Kidney tubule cell (primary cell): ENCODE results near the gene C10orf105.
A peak's percentile ranks its signal among the peaks of the same experiment; 100 is the strongest.

Experiments used
- DNase-seq: peaks from one replicate; pipeline ENCODE4 v3.0.0-alpha.2; 2018; ENCODE audit warnings: low spot score

C10orf105 gene

DNA sequence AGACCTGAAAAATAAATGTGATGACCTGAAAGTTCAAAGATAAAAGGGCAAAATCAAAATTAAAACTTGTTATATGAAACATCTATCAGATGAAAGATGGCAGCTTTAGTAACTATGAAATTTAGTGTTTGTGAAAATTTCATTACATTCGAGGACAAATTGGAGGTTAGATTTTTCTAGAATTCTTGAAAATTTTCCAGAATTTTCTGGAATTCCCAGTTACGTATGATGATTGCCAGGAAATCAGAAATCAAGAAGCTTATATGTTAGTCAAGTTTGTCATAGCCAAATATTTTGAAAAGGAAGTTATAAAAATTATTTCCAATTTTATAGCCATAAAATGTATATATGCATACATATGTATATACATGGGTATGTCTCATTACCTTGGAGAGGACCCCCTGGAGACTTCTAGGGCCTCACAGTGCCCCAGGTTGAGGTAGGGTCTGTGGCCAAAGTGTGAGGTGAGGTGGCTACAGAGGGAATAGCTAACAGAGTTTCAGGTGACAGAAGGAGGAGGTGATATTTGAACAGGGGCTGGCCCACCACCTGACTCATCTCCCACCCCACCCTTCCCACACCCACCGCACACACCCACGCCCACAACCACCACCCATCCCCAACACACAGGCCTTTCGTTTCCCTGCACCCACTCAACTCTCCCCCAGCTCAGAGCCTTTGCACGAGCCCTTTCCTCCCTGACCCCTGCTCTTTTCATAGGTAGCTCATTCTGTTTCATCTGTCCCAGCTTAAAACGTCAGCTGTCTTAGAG is 21.5 kb downstream of the C10orf105 start:
- no peak for DNase-seq

DNA sequence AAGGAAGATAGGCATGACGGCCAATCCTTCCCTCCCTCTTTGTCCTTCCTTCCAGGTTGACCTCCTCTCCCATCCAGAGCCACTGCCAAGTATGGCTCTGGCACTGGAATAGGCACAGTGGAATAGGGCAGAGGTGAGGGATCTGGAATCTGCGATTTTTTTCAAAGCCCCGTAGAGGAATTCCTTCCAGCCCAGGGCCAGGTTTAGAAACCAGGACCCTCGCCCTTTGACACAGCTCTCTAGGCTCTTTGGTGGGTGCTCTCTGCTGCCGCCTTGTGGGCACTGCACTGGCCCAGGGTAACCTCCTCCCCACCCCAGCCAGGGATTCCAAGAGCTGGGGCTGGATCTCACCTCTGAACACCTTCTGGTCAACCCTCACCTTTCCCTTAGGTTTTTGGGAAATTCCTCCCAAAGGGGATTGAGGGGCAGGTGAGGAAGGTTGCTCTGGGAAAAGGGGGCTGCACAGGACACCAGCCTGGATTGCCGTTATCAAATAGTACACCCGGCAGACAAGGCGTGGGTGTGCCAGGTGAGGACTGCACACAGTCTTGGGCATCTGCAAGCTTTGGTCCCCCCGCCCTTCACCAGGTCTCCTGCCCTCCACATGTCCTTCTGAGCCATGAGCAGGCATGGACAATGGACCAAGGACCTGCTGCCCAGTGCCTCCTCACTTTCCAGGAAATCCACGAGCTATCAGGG is 22.8 kb downstream of the C10orf105 start:
- DNase-seq: peak; percentile 46

DNA sequence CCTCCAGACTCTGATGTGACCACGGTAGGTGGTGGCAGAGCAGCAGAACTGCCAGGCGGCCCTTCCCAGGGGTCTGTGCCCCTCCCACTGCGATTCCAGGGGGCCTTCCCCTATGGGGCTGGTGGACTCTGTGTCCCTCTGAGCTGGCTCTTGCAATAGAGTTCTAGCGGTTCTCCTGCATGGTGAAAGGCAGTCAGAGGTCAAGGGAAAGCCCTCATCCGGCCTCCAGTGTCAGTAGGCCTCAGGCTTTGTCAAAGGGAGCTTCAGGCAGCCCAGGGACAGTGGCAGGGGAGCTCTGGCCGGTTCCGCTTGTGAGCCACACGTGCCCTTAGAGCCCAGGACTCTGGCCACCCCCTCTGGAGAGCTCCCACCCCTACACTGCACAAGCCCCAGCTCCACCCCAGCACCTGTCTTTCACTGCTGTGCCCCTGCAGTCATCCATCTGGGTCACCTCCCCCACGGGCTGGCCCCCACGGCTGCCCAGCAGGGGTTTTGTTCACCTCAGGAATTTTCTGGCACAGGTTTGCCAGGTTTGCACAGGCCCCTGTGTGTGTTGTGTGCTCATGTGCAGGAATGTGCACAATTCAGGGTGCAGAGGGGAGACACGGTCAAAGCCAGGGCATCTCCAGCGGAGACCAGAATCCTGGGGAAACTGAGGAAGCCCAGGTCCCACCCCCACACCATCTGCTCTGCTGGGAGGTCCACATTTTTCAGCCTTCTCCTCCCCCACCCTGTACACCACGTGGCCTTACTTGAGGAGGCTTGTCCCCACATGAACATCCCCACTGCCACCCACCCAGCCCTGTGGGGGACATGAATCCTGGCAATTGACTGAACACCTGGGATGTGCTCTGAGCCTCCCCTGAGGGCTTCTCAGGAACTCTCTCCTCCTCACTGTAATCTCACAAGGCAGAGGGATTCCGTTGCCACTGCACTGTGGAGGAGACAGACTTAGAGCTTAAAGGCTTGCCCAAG is 23.8 kb downstream of the C10orf105 start:
- no peak for DNase-seq

DNA sequence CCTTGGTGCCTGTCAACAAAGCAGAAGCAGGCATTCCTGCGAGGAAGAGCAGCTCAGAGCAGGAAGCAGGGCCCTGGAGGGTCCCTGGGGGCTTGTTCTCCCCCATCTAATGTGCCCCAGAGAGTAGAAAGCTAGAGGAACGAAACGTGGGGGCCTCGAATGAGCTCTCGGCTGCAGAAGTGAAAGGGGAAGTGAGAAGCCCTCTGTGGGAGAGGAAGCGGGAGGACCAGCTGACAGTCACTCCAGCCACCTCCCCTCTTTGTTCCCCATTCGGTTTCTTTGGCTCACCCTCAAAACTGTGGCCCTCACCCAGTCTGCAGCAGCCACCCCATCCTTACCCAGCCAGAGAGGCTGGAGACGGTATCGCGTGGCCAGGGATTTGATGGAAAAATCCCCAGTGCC is 25.0 kb downstream of the C10orf105 start:
- no peak for DNase-seq

DNA sequence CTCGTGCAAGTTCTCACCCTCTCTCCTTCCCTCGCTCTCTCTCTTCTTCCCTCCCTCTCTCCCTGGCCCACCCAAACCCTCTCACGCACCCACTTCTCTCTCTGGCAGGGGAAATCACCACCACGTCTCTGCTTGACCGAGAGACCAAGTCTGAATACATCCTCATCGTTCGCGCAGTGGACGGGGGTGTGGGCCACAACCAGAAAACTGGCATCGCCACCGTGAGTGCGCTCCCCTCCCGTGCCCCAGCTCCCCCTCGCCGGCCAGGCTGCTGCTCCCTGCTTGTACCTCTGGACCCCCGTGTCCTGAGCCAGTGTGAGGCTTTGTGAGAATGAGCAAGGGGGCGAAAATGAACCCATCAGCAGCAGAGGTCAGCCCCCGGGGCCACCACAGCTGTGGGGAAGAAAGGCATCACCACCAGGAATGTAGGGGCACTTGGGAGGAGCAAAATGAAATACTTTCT is 25.5 kb downstream of the C10orf105 start:
- DNase-seq: no peak

DNA sequence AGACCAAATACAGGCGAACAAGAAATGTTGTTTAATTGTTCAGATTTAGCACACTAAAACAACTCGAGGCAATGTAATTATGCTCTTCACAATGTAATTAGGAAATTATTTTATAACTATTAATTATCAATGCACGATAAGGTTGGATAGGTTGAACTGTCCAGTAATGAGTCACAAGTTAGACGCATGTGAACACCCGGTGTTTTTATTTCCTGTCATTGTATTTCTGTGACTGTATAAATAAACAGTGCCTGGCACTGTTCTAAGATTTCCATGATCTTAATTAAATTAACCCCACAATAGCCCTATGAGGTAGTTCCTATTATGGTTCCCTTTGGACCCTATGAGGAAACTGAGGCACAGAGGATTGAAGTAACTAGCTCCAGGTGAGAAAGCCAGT is 26.2 kb downstream of the C10orf105 start:
- DNase-seq: no peak

DNA sequence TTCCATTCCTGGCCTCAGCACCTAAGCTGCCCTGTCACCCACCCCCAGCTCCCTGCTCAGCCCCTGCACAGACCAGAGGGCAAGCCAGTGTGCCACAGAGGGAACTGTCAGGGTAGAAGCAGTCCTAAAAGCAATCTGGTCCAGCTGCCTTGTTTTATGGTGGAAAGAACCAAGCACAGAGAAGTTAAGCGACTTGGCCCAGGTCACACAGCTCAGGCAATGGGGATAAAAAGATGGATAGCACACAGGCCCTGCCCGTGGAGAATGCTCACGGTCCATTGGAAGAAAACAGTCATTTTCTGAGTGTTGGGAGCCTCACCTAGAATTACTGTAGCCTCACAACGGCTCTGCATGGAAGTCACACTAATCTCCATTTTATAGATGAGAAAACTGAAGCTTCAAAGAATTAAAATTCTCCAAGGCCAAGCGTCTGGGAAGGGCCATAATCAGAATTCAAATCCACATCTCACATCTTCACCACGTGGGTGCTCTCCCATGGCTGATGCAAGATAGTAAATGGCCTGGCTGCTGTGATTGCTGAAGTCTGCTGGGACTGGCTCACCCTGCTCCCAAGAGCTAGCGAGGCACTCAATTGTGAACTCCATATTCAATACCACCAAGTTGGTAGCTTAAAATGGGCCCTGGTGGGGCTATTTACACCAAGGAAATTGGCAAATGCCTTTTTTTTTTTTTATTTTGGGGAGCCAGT is 26.8 kb downstream of the C10orf105 start:
- DNase-seq: no peak

DNA sequence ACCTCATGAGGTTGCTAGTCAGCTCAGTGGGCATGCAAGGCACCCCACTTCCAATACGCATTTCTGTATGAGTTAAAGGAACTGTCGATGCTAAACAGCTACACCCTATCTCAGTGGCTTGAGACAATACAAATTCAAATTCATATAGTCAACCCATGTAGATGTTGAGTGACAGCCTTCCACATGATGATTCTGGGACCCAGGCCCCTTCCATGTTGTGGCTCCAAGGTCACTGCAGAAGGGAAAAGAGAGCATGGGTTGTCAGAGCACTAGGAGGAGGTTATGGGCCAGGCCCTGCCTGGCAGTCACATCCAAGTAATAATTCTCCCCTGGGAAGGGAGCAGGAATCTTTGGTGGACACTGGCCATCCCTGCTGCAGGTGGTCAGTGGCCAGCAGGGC is 28.2 kb downstream of the C10orf105 start:
- no peak for DNase-seq

DNA sequence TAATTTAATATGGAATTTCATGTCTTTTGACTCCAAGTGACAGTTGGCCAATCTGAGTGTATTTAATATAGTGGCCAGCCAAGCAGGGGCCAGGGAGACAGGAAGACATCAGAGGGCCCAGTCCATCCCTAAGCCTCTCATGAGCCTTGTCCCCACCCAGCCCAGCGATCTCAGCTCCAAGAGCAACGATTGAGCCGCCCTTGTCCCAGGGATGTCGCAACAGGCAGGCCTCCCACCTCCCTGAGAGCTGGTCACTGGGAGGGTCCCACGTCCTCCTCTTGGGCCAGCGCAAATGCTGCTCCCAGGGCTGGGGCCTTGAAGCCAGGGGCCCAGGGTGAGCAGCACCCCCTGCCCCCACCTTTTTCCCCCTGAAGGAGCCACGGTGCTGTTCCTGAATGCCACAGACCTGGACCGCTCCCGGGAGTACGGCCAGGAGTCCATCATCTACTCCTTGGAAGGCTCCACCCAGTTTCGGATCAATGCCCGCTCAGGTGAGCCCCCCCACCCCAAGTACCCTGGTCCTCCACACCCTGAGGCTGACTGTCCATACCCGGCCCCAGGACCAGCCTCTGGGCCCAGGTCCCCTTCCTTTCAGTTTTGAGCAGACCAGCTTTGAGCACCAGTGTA is 29.4 kb downstream of the C10orf105 start:
- no peak for DNase-seq

DNA sequence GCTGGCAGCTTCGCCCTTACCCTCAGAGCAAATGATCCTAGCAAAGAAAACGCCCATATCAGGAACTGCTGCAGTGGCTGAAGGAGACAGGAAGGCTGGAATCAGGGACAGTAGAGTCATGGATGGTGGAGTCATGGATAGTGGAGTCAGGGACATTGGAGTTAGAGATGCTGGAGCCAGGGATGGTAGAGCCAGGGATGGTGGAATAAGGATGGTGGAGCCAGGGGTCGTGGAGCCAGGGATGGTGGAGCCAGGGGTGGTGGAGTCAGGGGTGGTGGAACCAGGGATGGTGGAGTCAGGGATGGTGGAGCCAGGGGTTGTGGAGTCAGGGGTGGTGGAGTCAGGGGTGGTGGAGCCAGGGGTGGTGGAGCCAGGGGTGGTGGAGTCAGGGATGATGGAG is 31.3 kb downstream of the C10orf105 start:
- no peak for DNase-seq

DNA sequence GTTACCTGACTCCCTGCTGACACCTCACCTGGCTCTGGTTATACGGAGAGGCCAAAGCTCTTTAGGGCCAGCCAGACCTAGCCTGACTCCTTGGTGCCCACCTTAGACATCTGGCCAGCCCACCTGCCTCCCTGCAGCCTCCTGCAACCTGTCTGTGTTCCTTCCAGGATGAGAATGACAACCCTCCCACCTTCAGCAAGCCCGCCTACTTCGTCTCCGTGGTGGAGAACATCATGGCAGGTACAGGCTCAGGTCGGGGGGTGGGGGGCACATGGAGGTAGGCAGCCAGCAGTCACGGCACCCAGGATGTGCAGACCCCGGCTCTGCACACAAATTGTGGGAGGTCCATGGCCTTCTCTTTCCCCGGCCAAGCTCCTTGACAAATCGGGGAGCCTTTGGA is 32.1 kb downstream of the C10orf105 start:
- DNase-seq: no peak

DNA sequence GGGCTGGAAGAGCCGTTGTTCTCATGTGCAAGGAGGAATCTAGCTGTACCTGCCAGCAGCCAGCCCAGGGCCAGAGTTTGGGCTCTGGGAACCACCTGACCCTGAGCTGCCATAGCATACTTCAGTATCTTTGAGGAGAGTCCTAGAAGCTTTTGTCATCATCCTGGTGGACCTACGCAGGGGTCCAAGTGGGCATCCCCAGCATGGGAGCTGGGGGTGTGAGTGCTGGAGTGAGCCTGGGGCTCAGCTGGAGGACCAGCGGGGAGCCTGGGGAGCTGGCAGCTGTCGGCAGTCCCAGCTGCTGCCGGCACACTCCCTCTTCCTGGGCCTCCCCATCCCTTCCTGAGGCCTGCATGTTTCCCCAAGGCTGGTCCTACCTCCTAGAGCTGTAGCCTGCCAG is 32.5 kb downstream of the C10orf105 start:
- no peak for DNase-seq

DNA sequence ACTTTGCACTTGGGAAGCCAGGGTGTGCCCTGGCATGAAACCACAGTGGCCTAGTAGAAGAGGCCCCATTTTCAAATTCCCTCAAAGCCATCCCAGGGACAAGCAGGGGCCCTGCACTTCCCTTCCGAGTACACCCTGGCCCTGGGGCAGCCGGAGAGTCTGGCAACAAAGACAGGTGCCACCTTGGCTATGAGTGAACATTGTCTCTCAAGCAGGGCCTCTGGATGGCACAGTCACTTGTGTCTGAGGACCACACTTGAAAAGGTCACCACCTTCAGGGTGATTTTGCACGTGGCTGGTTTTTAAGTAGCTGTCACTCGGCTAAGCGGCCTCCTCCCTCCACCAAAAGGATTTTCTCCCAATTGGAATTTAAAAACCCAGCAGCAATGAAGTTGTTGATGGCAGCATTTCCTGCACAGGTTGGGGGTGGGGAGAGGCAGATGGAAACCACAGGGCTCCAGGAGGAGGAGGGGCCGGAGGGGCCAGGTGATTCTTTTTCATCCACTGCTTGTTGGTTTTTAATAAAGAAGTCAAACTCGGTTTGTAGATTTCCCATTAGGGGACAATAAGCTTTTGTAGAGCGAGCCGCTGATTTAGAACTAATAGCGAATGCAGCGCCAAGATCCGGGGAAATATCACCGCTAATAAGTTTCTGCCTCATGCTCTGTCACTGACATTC is 33.9 kb downstream of the C10orf105 start:
- DNase-seq: no peak

DNA sequence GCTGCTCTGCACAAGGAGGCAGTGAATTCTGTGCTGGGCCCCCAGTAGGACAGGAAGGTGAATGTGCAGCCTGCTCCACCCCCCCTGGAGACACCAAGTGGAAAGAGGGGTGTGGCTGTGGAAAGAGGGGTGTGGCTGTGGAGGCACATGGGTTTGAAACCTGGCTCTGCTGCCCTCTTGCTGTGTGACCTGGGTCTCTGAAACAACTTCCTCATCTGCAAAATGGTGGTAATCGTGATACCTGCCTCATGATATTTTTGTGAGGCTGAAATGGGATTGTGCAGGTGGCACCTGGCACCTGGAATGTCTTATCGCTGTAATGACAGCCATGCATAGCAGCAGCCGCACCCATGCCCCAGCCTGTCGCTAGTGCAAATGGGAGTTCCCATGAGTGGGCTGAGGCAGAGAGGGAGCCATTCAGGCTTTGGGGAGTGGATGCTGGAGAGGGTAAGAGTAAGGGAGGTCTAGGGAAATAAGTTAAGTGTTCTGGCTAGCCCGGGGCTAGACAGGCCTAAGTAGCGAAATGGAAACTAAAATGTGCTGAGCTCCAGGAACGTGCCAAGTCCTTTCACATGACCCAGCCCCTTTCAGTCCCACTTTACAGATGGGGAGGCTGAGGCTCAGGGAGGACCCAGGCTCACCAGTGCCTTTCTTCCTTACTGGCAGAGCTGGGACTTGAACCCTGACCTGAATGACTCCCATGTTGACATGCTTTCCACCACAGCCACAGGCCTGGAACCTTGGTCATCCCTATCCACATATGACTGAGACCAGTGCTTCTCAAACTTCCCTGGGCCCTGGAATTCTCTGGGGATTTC is 35.0 kb downstream of the C10orf105 start:
- no peak for DNase-seq

DNA sequence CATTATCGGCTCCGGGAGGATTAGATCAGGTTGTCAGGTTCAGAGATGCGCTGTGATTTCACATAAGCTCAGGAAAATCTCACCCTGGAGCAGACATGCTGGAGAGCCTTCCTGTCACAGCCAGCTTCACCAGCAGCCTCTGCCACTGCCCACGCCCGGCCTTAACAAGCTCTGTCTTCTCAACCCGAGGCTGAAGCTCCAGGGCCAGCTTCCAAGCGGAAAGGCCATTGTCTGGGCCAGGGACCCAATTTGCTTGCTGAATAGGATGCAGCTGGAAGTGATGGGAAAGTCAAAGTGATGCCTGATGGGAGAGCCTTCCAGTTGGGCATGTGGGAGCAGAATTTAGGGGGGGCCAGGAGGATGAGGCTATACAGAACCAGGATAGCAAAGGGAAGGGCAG is 36.3 kb downstream of the C10orf105 start:
- no peak for DNase-seq

DNA sequence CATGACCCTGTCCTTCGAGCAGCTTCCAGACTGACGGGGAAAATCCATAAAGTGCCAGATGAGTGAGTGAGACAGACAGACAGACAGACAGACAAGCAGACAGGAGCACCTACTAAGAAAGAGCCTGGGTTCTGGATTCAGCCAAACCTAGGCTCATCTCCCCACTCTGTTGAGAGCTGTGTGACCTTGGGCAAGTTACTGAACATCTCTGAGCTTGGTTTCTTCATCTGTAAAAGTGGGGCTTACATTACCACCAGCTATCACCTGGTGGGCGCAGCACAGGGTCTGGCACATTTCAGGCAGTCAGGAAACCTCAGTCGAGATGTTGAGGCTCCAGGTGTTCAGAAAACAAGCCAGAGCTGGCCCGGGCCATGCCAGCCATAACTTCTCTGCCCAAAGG is 37.6 kb downstream of the C10orf105 start:
- DNase-seq: no peak

DNA sequence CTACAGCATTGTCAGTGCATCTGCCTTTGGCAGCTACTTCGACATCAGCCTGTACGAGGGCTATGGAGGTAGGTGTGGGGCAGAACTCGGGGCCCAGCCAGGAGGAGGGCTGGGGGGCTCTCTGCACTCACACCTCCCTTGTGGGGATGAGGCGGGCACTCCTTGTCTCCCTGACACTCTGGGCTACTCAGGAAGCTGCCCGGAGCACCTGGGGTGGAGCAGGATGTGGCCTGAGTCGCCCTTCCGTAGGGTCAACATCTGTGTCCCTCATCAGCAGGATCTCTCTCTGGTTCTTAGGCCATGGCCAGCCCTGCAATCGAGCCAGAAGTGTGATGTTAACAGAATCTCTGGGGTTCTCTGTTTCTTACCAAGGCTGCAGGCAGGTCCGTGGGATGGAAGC is 40.2 kb downstream of the C10orf105 start:
- no peak for DNase-seq

DNA sequence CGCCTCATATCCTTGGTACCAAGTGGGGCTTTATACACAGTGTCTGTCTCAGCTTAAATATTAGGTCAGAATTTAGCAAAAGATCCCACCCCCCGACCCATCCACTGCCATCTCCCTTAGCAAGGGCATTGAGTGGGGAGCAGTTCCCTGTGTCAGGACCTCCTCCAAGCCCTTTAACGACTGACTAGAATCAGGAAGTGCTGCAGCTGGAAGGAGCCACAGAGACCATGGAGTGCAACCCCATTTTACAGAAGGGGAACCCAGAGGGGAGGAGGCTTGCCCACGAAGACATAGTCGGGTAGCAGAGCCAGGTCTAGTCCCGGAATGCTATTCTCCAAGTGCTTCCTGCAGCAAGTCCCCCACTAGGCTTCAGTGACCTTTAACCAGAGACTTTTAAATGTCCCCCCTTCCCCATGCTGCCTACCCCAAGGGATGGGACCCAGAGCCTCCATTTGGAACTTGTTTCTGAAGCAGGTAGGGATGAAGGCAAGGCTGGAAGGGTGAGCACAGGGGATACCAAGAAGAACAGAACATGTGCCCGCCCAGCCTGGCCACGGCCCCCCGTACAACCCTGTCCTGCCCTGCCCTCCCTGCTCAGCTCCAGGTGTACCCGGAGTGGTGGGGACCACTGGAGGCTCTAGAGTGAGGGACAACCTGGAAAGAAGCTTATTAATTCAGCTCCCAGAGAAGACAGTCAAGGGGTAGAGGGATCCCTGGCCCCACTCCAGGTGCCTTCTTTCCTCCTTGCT is 41.3 kb downstream of the C10orf105 start:
- DNase-seq: no peak

DNA sequence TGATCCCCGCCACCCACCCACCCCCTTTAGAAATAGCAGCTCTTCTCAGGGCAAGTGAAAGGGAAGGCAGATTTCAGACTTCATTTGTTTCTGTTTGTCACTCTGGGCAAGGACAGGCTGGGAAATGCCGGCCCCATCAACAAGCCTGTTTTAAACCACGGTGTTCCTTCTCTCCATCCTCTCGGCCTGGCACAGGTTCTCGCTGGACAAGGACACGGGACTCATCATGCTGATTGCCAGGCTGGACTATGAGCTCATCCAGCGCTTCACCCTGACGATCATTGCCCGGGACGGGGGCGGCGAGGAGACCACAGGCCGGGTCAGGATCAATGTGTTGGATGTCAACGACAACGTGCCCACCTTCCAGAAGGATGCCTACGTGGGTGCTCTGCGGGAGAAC is 42.3 kb downstream of the C10orf105 start:
- no peak for DNase-seq
